A204.1 (cell line): ENCODE data around the gene ITGA2B.
"Not testable (repeated sequence)": the region's sequence is repeated elsewhere in the genome, so short reads cannot be mapped to it uniquely, and the experiment has no call there.

ENCODE experiments used
- FAIRE-seq: peaks from 2 replicates; lab custom pipeline; 2012; peaks lifted over from hg19 to GRCh38; lab: Jason Lieb, UNC

Gene ITGA2B

DNA sequence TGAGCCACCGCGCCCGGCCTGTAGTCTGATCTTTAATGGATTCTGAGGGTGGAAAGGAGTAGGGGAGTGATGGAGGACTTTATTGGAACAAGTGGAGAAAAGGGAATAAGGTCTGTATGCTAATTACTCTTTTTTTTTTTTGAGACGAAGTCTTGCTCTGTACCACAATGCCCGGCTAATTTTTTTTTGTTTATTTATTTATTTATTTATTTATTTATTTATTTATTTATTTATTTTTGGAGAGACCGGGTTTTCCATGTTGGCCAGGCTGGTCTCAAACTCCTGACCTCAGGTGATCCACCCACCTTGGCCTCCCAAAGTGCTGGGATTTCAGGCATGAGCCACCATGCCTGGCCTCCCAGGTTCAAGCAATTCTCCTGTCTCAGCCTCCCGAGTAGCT lies 59.9 kb downstream of the ITGA2B start:
- FAIRE-seq = not testable (repeated sequence)

DNA sequence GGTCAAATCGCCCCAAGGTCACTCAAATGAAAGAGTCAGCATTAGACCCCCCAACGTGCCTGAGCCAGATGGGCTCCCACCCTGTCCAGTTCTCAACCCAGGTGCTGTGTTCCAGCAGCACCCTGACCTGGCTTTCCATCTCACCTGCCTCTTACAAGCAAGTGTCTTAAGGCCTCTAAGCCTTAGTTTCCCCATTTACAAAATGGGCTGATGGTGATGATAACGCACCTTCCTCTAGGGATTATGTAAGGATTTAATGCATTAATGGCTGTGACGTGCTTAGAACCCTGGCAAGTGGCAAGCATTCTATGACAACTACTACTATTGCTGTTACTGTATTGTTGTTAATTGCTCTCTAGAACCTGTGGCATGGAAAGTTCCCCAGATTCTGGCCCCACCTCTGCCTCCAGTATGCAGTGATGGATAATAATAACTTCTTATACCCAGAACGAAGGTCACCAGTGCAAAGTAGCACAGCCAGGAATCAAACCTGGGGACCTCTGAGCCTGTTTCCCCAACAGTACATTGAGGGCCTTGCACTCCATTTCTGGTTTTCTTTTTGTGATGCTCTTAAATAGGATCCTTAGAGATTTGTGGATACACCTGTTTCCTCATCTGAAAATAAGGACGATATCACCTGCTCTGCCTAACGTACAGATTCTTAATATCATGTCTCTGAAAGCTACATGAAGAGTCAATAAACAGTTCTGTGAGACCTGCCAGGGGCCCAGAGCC lies 61.6 kb downstream of the ITGA2B start:
- no peak for FAIRE-seq

DNA sequence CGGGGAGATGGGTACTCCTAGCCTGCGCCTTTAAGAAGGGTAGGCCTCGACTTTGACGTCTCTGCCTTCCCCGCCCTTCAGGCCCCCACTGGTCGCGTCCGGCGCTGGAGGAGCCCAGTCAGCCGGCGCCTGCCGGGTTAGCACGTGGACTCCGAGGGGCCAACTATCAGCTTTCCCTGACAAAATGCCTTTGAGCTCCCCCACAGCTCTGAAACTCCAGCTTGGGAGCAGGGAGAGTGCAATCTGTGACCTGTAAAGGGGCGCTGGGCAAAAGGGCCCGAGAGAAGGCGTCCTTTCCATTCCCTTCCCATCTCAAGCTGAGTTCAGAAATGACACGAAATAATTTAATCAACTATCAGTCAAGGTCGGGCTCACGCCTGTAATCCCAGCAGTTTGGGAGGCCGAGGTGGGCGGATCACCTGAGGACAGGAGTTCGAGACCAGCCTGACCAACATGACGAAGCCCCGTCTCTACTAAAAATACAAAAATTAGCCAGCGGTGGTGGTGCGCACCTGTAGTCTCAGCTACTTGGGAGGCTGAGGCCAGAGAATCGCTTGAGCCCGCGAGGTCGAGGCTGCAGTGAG lies 62.5 kb downstream of the ITGA2B start:
- no peak for FAIRE-seq

DNA sequence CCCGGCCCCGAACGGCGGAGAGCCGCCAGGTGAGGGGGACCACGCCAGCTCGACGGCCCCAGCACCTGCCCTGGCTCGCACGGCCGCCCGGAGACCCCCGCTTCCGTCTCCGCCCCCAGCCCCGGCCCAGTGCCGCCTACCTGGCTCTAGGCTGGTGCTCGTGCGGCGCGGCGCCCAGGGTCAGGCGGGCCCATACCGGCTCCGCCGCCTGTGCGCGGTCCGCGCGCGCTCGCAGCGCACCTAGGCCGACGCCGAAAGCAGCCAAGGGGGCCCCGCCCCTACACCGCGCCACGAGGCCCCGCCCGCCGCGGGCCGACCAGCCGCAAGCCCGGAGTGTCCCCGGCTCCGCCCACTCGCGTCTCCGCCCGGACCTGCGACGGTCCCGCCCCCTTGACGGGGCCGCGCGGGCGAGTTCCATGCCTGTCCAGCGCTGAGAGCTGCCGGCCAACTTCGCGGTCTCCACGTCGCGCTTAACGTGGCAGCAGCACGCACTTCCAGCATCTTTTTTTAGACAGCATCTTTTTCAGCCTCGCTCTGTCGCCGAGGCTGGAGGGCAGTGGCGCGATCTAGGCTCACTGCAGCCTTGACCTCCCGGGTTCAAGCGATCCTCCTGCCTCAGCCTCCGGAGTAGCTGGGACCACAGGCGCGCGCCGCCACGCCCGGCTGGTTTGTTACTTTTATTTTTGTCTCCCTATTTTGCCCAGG lies 64.7 kb downstream of the ITGA2B start, which contains the start of gene SLC25A39:
TSS of gene SLC25A39 (minus strand) at position 253 of the 705 bp plus-strand sequence. CDS start 1,261 bp downstream, outside the sequence.
- no peak for FAIRE-seq

DNA sequence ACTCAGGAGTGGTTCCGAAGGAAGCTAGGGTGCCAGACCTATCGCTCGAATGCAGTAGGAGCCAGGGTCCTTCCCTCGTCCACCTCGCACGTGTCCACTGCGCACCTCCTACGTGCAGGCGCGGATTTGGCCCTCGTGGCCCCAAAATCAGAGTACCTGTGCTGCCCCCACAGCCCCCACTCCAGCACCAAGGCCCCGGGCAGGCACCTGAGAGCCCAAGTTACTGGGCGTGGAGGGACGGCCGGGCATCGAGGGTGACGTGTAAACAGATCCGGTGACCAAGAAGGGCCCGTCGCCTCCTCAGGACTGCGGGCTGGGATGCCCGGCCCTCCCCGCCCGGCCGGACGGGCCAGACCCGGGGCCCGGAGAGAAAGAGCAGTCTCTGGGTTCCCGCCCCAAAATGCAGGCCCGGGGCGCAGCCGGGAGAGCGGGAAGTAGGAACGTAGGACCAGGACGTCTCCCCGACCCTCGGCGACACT lies 65.3 kb downstream of the ITGA2B start:
- no peak for FAIRE-seq

DNA sequence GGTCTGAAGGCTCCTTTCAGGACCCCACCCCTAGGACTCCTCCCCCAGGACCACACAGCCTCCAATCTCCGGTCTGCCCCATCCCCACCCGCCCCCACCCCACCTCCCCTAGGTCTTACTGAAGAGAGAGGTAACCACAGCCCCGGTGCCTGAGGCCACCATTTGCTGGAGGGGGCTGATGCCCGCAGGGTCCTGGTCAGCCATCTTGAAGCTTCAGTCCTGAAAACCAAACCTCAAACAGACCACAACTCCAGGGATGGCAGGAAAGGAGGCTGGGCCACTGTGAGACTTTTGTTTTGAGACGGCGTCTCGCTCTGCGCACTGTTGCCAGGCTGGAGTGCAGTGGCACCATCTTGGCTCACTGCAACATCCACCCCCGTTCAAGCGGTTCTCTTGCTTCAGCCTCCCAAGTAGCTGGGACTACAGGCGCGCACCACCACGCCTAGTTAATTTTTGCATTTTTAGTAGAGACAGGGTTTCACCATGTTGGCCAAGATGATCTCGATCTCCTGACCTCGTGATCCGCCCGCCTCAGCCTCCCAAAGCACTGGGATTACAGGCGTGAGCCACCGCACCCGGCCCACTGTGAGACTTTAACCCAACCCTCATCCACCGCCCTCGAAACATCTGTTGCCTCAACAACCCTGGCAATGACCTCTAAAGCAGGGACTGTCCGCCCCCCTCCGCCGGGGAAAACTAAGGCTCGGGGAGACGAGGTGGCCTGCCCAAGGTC lies 65.9 kb downstream of the ITGA2B start:
- no peak for FAIRE-seq

DNA sequence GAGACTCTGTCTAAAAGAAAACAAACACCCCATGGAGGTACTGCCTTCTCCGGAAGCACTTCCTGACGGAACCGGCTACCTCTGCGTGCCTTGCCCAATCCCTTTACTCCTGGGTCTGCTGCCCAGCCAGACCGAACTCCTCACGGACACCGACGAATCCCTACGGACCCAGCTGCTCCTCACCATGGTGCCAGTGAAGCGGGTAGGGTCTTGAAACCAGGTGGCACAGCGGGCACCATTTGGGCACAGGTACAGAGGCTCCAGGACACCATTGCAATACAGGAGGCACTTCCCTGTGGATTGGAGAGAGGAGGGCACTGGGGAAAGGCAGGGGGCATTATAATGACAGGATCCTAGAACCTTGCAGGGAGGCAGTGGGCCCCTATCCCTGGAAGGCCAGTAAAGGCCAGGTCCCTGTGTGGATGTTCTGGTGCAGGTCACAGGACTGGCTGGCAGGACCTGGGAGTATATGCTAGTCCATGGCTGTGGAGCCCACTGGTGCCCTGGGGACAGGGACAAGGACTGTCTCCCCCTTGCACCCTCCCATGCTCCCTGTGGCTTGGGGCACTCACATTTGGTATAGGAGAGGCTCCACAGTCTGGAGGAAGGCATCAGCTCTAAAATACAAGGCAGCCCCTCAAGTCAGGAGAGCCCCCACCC lies 67.1 kb downstream of the ITGA2B start:
- no peak for FAIRE-seq
